ENCODE measurements around the gene TRIM8. TPM values are rescaled to one million over a fixed set of nuclear protein-coding genes. Genes with fewer than 3 reads are reported as not detected.

TRIM8 gene
- total and polyA plus RNA-seq, 2 of the 4 experiments (the other 2 are of a cell fraction), result 25.5 to 126 TPM

DNA sequence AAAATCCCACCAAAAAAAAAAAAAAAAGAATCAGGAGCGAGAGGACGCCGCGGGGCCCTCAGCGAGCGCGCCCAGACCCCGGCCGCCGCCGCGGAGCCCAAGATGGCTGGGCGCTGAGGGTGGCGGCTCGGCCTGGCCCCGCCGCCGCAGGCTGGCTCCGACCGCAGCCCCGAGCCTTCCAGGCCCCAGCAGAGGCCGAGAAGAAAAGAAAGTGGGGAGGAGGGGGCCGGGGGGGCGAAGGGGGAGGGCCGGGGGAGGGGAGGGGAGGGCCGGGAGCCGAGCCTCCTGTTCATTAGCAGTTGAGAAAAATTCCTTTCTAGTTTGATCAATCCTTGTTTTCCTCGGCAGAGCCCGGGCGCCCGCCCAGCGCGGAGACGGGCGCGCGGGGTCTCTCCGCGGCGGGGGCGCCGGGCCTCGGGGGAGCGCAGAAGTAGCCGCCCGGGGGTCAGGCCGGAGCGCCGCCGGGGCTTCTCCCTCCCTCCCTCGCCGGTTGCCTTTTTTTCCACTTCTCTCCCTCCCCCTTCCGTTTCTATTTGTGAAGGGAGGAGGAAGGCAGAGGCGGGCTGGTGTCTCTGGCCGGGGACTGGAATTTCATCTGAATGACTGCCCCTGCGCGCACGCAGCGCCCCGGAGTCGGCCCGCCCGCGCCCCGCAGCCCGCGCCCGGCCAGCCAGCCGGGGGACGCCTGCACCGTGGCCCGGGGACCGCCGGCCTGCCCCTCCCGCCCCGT lies 778 bp upstream of the TRIM8 start:
- Histone ChIP-seq H4K5ac (ENCODE audit: low read depth, low read length) (peak overlapping the region; percentile 54; the same call in 1 of the 2 replicates), H3K27ac (ENCODE audit: insufficient read depth, low read length) (peak overlapping the region; percentile 95), H3K27me3 (ENCODE audit: control insufficient read depth, insufficient read depth, low read length) (no peaks in the 10 kb centered on the region), H3K9me1 (ENCODE audit: insufficient read depth, low read length) (peaks cover 13% of the 10 kb centered on the region), H3K4me2 (ENCODE audit: low read depth, low read length) (peak overlapping the region; percentile 85), H2AK5ac (ENCODE audit: low read depth, low read length) (peak overlapping the region; percentile 65; the same call in 1 of the 2 replicates), H2AK9ac (replicated peaks; ENCODE audit: low read depth, low read length, poor library complexity) (peak overlapping the region; percentile 98), H3K14ac (replicated peaks; ENCODE audit: low read depth, low read length) (peak overlapping the region; percentile 93), H3K79me1 (ENCODE audit: low read depth in 1 of 2, low read length in 2 of 2) (peaks cover 0 to 28% of the 10 kb centered on the region in 2 experiments; a peak in 2 of 4 replicates), H3K4ac (ENCODE audit: low read depth, low read length) (peak overlapping the region; percentile 94), H3K18ac (ENCODE audit: low read depth, low read length) (peak overlapping the region; percentile 88; the same call in 1 of the 2 replicates), H2AFZ (replicated peaks; ENCODE audit: low read length, poor library complexity) (peak overlapping the region; percentile 85), H2BK5ac (ENCODE audit: low read depth, low read length, poor library complexity, severe bottlenecking) (peak overlapping the region; percentile 92), H3K36me3 (ENCODE audit: control insufficient read depth, insufficient read depth, low read length) (peaks cover 12% of the 10 kb centered on the region), H3K4me1 (ENCODE audit: control insufficient read depth, insufficient read depth, low read length) (peaks cover 16% of the 10 kb centered on the region), H4K20me1 (ENCODE audit: insufficient read depth, low read length) (peaks cover 41% of the 10 kb centered on the region), H3K56ac (ENCODE audit: extremely low read depth, insufficient read depth, low read length) (peak overlapping the region; percentile 81; the same call in 1 of the 2 replicates), H4K8ac (ENCODE audit: low read depth in 2 of 2, low read length in 2 of 2) (peak overlapping the region; percentile 83; a peak in 2 of 4 replicates), H2BK15ac (ENCODE audit: low read depth, low read length) (no peak overlapping the region), H3K23ac (ENCODE audit: low read depth, low read length) (peak overlapping the region; percentile 74; the same call in 1 of the 2 replicates), H3K4me3 (ENCODE audit: insufficient read depth, low read depth, low read length) (peak overlapping the region; percentile 77), H3K9ac (ENCODE audit: low read depth, low read length) (peak overlapping the region; percentile 94), H2BK20ac (ENCODE audit: low read depth, low read length) (no peak overlapping the region), H2BK120ac (ENCODE audit: low read depth, low read length) (peak overlapping the region; percentile 74; the same call in 1 of the 2 replicates), H4K91ac (ENCODE audit: insufficient read depth, low read depth, low read length) (peak overlapping the region; percentile 88), H3K9me3 (ENCODE audit: control insufficient read depth, insufficient read depth, low read length) (no peaks in the 10 kb centered on the region)
- ATAC-seq (ENCODE audit: low read depth), result peak; percentile 3
- POLR2A ChIA-PET (ENCODE audit: unreplicated experiment), result interaction anchor here (0.6 to 1.4 kb wide), 2 partner anchors 13 to 16 kb away, joined by 3 read pairs; no protein-coding TSS in a partner anchor
- 0% methylated on average over 16 of the region's 76 CpGs; no CpG with 5 or more reads in 1 of the 2 experiments for WGBS, 2 experiments (ENCODE audit: extremely low coverage in 2 of 2, insufficient read length in 1 of 2)
- in situ Hi-C loops (cut with MboI; ENCODE audit: low sequenced_read_pairs), result no loop called here
- TF ChIP-seq CHD1 (IDR thresholded peaks at IDR 0.05; ENCODE audit: low read depth, low read length) (no peak), BHLHE40 (IDR thresholded peaks at IDR 0.05; ENCODE audit: low read depth, low read length) (no peak), POLR2A (IDR thresholded peaks at IDR 0.05; ENCODE audit: low read depth, low read length) (peak; percentile 78), MXI1 (IDR thresholded peaks at IDR 0.05; ENCODE audit: borderline replicate concordance, low read depth, low read length) (no peak), MAZ (IDR thresholded peaks at IDR 0.05; ENCODE audit: borderline replicate concordance, low read depth, low read length) (no peak), ELK1 (IDR thresholded peaks at IDR 0.05; ENCODE audit: borderline replicate concordance, low read depth, low read length) (no peak)
- intact Hi-C loops (cut with micrococcal nuclease), result loop anchor here (1.0 to 10.0 kb wide), 2 partner anchors 39 to 249 kb away; partner anchors contain the start of gene NFKB2
- dilution Hi-C loops (cut with HindIII; ENCODE audit: low sequenced_read_pairs, unreplicated experiment), result no loop called here
- BruUV-seq (replicated peaks), result TSS peak; percentile 73
- CTCF ChIA-PET, result no interaction called here
- peak; percentile 74 for DNase-seq
